Measurements from ENCODE around the gene MINAR2. TPM values are rescaled to one million over a fixed set of nuclear protein-coding genes. Genes with fewer than 3 reads are reported as not detected.

The MINAR2 gene
- polyA plus RNA-seq, 2 donors, result not detected

DNA sequence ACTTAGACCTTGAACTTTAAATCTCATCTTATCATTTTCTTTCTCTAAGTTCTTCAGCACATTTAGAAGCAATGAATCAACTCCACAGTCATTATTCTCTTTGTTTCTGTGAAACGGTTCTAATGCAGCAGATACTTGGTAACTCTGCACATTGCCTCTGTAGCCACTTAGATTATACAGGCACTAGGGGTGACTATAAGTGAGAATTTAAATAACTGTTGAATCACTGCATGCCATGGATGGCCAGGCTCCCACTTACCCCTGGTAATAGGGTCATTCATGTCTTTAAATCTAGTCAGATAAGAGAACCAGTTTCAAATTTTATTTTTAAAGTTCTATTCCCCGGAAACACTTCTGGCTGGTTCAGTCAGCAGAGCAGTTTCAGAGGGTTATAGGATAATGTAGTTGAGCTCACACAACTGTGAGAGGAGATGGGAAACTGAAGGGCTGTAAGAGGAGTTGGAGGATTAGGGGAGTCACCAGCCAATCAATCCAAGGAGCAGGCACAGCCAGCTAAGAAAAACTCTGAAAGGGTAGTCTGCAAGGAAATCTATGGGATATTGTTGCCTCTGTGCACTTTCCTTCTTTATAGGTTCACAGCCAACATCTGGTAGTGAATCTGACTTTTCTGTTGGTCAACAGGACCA is 4.2 kb upstream of the MINAR2 start:
- Histone ChIP-seq H3K9me3 (ENCODE audit: control insufficient read depth in 2 of 2, insufficient read depth in 1 of 2, low read depth in 1 of 2, low read length in 1 of 2) (no peaks in the 10 kb centered on the region), H3K4me3 (ENCODE audit: low read depth in 1 of 2, low read length in 2 of 2) (no peak overlapping the region)
- WGBS, 2 donors, result 62 to 71% methylated on average over 2 of the region's 2 CpGs

DNA sequence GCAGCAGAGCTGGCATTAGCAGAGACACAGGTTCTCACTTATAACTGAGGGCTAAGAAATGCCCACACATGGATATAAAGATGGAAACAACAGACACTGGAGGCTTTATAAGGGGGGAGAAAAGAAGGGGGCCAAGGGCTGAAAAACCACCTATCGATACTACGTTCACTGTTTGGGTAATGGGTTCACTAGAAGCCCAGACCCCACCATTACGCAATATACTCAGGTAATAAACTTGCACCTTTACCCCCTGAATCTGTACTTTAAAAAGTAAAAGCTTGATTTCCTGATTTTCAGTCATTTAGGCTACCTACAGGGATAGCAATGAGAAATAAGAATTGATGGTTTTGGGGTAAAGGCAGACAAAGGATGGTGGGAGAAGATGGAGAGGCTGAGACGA is 1.9 kb upstream of the MINAR2 start:
- no peaks in the 10 kb centered on the region for H3K4me1 ChIP-seq (ENCODE audit: control insufficient read depth in 2 of 2, insufficient read depth in 2 of 2, low read length in 1 of 2)
- H3K27ac ChIP-seq (ENCODE audit: low read depth in 2 of 2, low read length in 1 of 2), result no peak overlapping the region
- no peaks in the 10 kb centered on the region for H3K27me3 ChIP-seq (ENCODE audit: control insufficient read depth in 1 of 2, insufficient read depth in 2 of 2, low read length in 2 of 2)
- H3K36me3 ChIP-seq (ENCODE audit: control insufficient read depth in 2 of 2, insufficient read depth in 2 of 2, low read length in 1 of 2), result no peaks in the 10 kb centered on the region
- no peak overlapping the region for H3K4me3 ChIP-seq (ENCODE audit: low read depth in 1 of 2, low read length in 2 of 2)
- H3K9me3 ChIP-seq (ENCODE audit: control insufficient read depth in 2 of 2, insufficient read depth in 1 of 2, low read depth in 1 of 2, low read length in 1 of 2), result no peaks in the 10 kb centered on the region
- WGBS, 2 donors, result 87 to 90% methylated on average over 4 of the region's 4 CpGs

More for the DNA sequence above, 4.2 kb upstream of the MINAR2 start:
- H3K36me3 ChIP-seq (ENCODE audit: control insufficient read depth in 2 of 2, insufficient read depth in 2 of 2, low read length in 1 of 2), result no peaks in the 10 kb centered on the region
- no peaks in the 10 kb centered on the region for H3K27me3 ChIP-seq (ENCODE audit: control insufficient read depth in 1 of 2, insufficient read depth in 2 of 2, low read length in 2 of 2)
- H3K4me1 ChIP-seq (ENCODE audit: control insufficient read depth in 2 of 2, insufficient read depth in 2 of 2, low read length in 1 of 2), result no peaks in the 10 kb centered on the region
- no peak overlapping the region for H3K27ac ChIP-seq (ENCODE audit: low read depth in 2 of 2, low read length in 1 of 2)

GRCh38 chr5:129746876-129747275 is 1.0 kb upstream of the MINAR2 start:
- 72 to 82% methylated on average over 2 of the region's 2 CpGs for WGBS, 2 donors
- Histone ChIP-seq H3K27ac (ENCODE audit: low read depth in 2 of 2, low read length in 1 of 2) (no peak overlapping the region), H3K36me3 (ENCODE audit: control insufficient read depth in 2 of 2, insufficient read depth in 2 of 2, low read length in 1 of 2) (no peaks in the 10 kb centered on the region), H3K4me1 (ENCODE audit: control insufficient read depth in 2 of 2, insufficient read depth in 2 of 2, low read length in 1 of 2) (no peaks in the 10 kb centered on the region), H3K27me3 (ENCODE audit: control insufficient read depth in 1 of 2, insufficient read depth in 2 of 2, low read length in 2 of 2) (no peaks in the 10 kb centered on the region), H3K4me3 (ENCODE audit: low read depth in 1 of 2, low read length in 2 of 2) (no peak overlapping the region), H3K9me3 (ENCODE audit: control insufficient read depth in 2 of 2, insufficient read depth in 1 of 2, low read depth in 1 of 2, low read length in 1 of 2) (no peaks in the 10 kb centered on the region)

- no peaks in the 10 kb centered on the region for H3K9me3 ChIP-seq (ENCODE audit: control insufficient read depth in 2 of 2, insufficient read depth in 1 of 2, low read depth in 1 of 2, low read length in 1 of 2)
- WGBS, 2 donors, result 77 to 79% methylated on average over 1 of the region's 1 CpG
- H3K27me3 ChIP-seq (ENCODE audit: control insufficient read depth in 1 of 2, insufficient read depth in 2 of 2, low read length in 2 of 2), result peaks cover 0 to 2% of the 10 kb centered on the region in 2 donors
- H3K27ac ChIP-seq (ENCODE audit: low read depth in 2 of 2, low read length in 1 of 2), result no peak overlapping the region
- no peak overlapping the region for H3K4me3 ChIP-seq (ENCODE audit: low read depth in 1 of 2, low read length in 2 of 2)
- no peaks in the 10 kb centered on the region for H3K36me3 ChIP-seq (ENCODE audit: control insufficient read depth in 2 of 2, insufficient read depth in 2 of 2, low read length in 1 of 2)
- no peaks in the 10 kb centered on the region for H3K4me1 ChIP-seq (ENCODE audit: control insufficient read depth in 2 of 2, insufficient read depth in 2 of 2, low read length in 1 of 2)
Observed at GRCh38 chr5:129748913-129749880, 1.3 kb downstream of the MINAR2 start.

- no peaks in the 10 kb centered on the region for H3K4me1 ChIP-seq (ENCODE audit: control insufficient read depth in 2 of 2, insufficient read depth in 2 of 2, low read length in 1 of 2)
- H3K9me3 ChIP-seq (ENCODE audit: control insufficient read depth in 2 of 2, insufficient read depth in 1 of 2, low read depth in 1 of 2, low read length in 1 of 2), result no peaks in the 10 kb centered on the region
- no peak overlapping the region for H3K4me3 ChIP-seq (ENCODE audit: low read depth in 1 of 2, low read length in 2 of 2)
- H3K27ac ChIP-seq (ENCODE audit: low read depth in 2 of 2, low read length in 1 of 2), result no peak overlapping the region
- 76 to 91% methylated on average over 1 of the region's 1 CpG for WGBS, 2 donors
- no peaks in the 10 kb centered on the region for H3K36me3 ChIP-seq (ENCODE audit: control insufficient read depth in 2 of 2, insufficient read depth in 2 of 2, low read length in 1 of 2)
- no peaks in the 10 kb centered on the region for H3K27me3 ChIP-seq (ENCODE audit: control insufficient read depth in 1 of 2, insufficient read depth in 2 of 2, low read length in 2 of 2)
Observed at GRCh38 chr5:129760636-129761325, 12.9 kb downstream of the MINAR2 start.

GRCh38 chr5:129763651-129764050 is 15.8 kb downstream of the MINAR2 start:
- Histone ChIP-seq H3K27me3 (ENCODE audit: control insufficient read depth in 1 of 2, insufficient read depth in 2 of 2, low read length in 2 of 2) (no peaks in the 10 kb centered on the region), H3K9me3 (ENCODE audit: control insufficient read depth in 2 of 2, insufficient read depth in 1 of 2, low read depth in 1 of 2, low read length in 1 of 2) (no peaks in the 10 kb centered on the region), H3K4me3 (ENCODE audit: low read depth in 1 of 2, low read length in 2 of 2) (no peak overlapping the region), H3K36me3 (ENCODE audit: control insufficient read depth in 2 of 2, insufficient read depth in 2 of 2, low read length in 1 of 2) (no peaks in the 10 kb centered on the region), H3K4me1 (ENCODE audit: control insufficient read depth in 2 of 2, insufficient read depth in 2 of 2, low read length in 1 of 2) (no peaks in the 10 kb centered on the region), H3K27ac (ENCODE audit: low read depth in 2 of 2, low read length in 1 of 2) (no peak overlapping the region)
- 89 to 95% methylated on average over 1 of the region's 1 CpG for WGBS, 2 donors

- WGBS, 2 donors, result 69 to 73% methylated on average over 2 of the region's 2 CpGs
- Histone ChIP-seq H3K36me3 (ENCODE audit: control insufficient read depth in 2 of 2, insufficient read depth in 2 of 2, low read length in 1 of 2) (no peaks in the 10 kb centered on the region), H3K27ac (ENCODE audit: low read depth in 2 of 2, low read length in 1 of 2) (no peak overlapping the region), H3K4me1 (ENCODE audit: control insufficient read depth in 2 of 2, insufficient read depth in 2 of 2, low read length in 1 of 2) (no peaks in the 10 kb centered on the region), H3K4me3 (ENCODE audit: low read depth in 1 of 2, low read length in 2 of 2) (no peak overlapping the region), H3K27me3 (ENCODE audit: control insufficient read depth in 1 of 2, insufficient read depth in 2 of 2, low read length in 2 of 2) (no peaks in the 10 kb centered on the region), H3K9me3 (ENCODE audit: control insufficient read depth in 2 of 2, insufficient read depth in 1 of 2, low read depth in 1 of 2, low read length in 1 of 2) (no peaks in the 10 kb centered on the region)
Observed at GRCh38 chr5:129766798-129767197, 18.9 kb downstream of the MINAR2 start.

GRCh38 chr5:129767927-129768380 is 20.1 kb downstream of the MINAR2 start:
- 0 to 1% methylated on average over 3 of the region's 3 CpGs for WGBS, 2 donors
- Histone ChIP-seq H3K9me3 (ENCODE audit: control insufficient read depth in 2 of 2, insufficient read depth in 1 of 2, low read depth in 1 of 2, low read length in 1 of 2) (no peaks in the 10 kb centered on the region), H3K4me3 (ENCODE audit: low read depth in 1 of 2, low read length in 2 of 2) (no peak overlapping the region), H3K27ac (ENCODE audit: low read depth in 2 of 2, low read length in 1 of 2) (no peak overlapping the region), H3K27me3 (ENCODE audit: control insufficient read depth in 1 of 2, insufficient read depth in 2 of 2, low read length in 2 of 2) (no peaks in the 10 kb centered on the region), H3K4me1 (ENCODE audit: control insufficient read depth in 2 of 2, insufficient read depth in 2 of 2, low read length in 1 of 2) (no peaks in the 10 kb centered on the region), H3K36me3 (ENCODE audit: control insufficient read depth in 2 of 2, insufficient read depth in 2 of 2, low read length in 1 of 2) (no peaks in the 10 kb centered on the region)

- no peak overlapping the region for H3K4me3 ChIP-seq (ENCODE audit: low read depth in 1 of 2, low read length in 2 of 2)
- no peaks in the 10 kb centered on the region for H3K4me1 ChIP-seq (ENCODE audit: control insufficient read depth in 2 of 2, insufficient read depth in 2 of 2, low read length in 1 of 2)
- no peaks in the 10 kb centered on the region for H3K36me3 ChIP-seq (ENCODE audit: control insufficient read depth in 2 of 2, insufficient read depth in 2 of 2, low read length in 1 of 2)
- H3K27ac ChIP-seq (ENCODE audit: low read depth in 2 of 2, low read length in 1 of 2), result no peak overlapping the region
- H3K9me3 ChIP-seq (ENCODE audit: control insufficient read depth in 2 of 2, insufficient read depth in 1 of 2, low read depth in 1 of 2, low read length in 1 of 2), result no peaks in the 10 kb centered on the region
- WGBS, 2 donors, result 70 to 74% methylated on average over 6 of the region's 6 CpGs
- H3K27me3 ChIP-seq (ENCODE audit: control insufficient read depth in 1 of 2, insufficient read depth in 2 of 2, low read length in 2 of 2), result no peaks in the 10 kb centered on the region
Observed at GRCh38 chr5:129768735-129769134, 20.8 kb downstream of the MINAR2 start.
